A549 (cell line): ENCODE data around the gene ZNF772. TPM values are rescaled to one million over a fixed set of nuclear protein-coding genes. Genes with fewer than 3 reads are reported as not detected.

Experiments
- ATAC-seq, 2 experiments: fragments of 200-7000 bp in 1 of 2; fragments of >200 bp in 1 of 2; cut with Nextera tagmentation in 1 of 2; cut with Tn5 transposase in 1 of 2; 3 replicates each; pipeline versions ENCODE4 v1.8.0 to v1.9.1; 2018 to 2020; ENCODE audit warnings: mild to moderate bottlenecking in 1 of 2, moderate library complexity in 1 of 2
- CTCF ChIA-PET: fragments of 300-600 bp; sonication (Branson Sonifier 250); formaldehyde crosslinking; extraction: SDS; loops from one replicate; lab custom pipeline; 2021; ENCODE audit warnings: antibody characterized with exemption, inconsistent platforms; lab: Yijun Ruan, JAX
- POLR2A ChIA-PET: fragments of 350-600 bp; formaldehyde crosslinking; extraction: SDS; loops from one replicate; lab custom pipeline; 2021; ENCODE audit warnings: antibody characterized with exemption, inconsistent platforms; lab: Yijun Ruan, JAX
- DNase-seq, 2 experiments: peaks; one replicate each; pipeline versions ENCODE4 v3.0.0 to v3.0.0-alpha.2; 2011 to 2016; ENCODE audit warnings: low read depth in 1 of 2, low spot score in 1 of 2
- FAIRE-seq: peaks from 2 replicates; lab custom pipeline; 2011; peaks lifted over from hg19 to GRCh38; lab: Jason Lieb, UNC
- H3K27ac ChIP-seq, 2 experiments: fragments of >200 bp; sonication (Bioruptor Twin); formaldehyde crosslinking; 3 replicates each; pipeline ENCODE4 v1.5.1; 2016 to 2017
- H3K4me1 ChIP-seq: fragments of >200 bp; sonication (Bioruptor Twin); formaldehyde crosslinking; 3 replicates; pipeline ENCODE4 v1.6.1; 2016
- H3K4me2 ChIP-seq: fragments of >200 bp; sonication (Bioruptor Twin); formaldehyde crosslinking; 3 replicates; pipeline ENCODE4 v1.6.1; 2016
- H3K4me3 ChIP-seq: fragments of >200 bp; sonication (Bioruptor Twin); formaldehyde crosslinking; 3 replicates; pipeline ENCODE4 v1.5.1; 2016
- H3K9me3 ChIP-seq: fragments of >200 bp; sonication (Bioruptor Twin); formaldehyde crosslinking; 3 replicates; pipeline ENCODE4 v1.6.1; 2016
- BCL3 ChIP-seq: fragments of >200 bp; sonication (Bioruptor Twin); formaldehyde crosslinking; IDR thresholded peaks from 3 replicates; pipeline ENCODE4 v1.6.1; 2016
- CEBPB ChIP-seq, 2 experiments: fragments of >200 bp in 1 of 2; sonication (Bioruptor Twin) in 1 of 2; formaldehyde crosslinking in 1 of 2; IDR thresholded peaks; 2 replicates each; pipeline ENCODE4 v1.6.1; 2012 to 2016
- CHD2 ChIP-seq: fragments of 150-350 bp; IDR thresholded peaks from 2 replicates; pipeline ENCODE4 v1.6.1; 2014; ENCODE audit warnings: low read length; ENCODE audit not compliant: partially characterized antibody
- ELK1 ChIP-seq: fragments of 150-350 bp; IDR thresholded peaks from 2 replicates; pipeline ENCODE4 v1.6.1; 2014; ENCODE audit warnings: low read depth, mild to moderate bottlenecking, low read length
- EP300 ChIP-seq, 2 experiments: fragments of >200 bp; sonication (Bioruptor Twin); formaldehyde crosslinking; IDR thresholded peaks; 2 replicates in 1 of 2; 3 replicates in 1 of 2; pipeline ENCODE4 v1.6.1; 2016 to 2017
- FOSL2 ChIP-seq, 2 experiments: fragments of 450-650 bp in 1 of 2; fragments of >200 bp in 1 of 2; sonication (Bioruptor Twin) in 1 of 2; formaldehyde crosslinking; IDR thresholded peaks; 2 replicates each; pipeline versions ENCODE4 v1.5.0 to v1.6.1; 2016 to 2020; ENCODE audit warnings: mild to moderate bottlenecking in 1 of 2, moderate library complexity in 1 of 2
- FOXS1 ChIP-seq: fragments of 250-450 bp; sonication (Bioruptor Pico); IDR thresholded peaks from 2 replicates; pipeline ENCODE4 v1.5.0; 2020; ENCODE audit warnings: mild to moderate bottlenecking, moderate library complexity
- GATA3 ChIP-seq: IDR thresholded peaks from 2 replicates; pipeline ENCODE4 v1.6.1; 2012; ENCODE audit warnings: borderline replicate concordance
- HMGXB4 ChIP-seq: fragments of 250-450 bp; sonication (Bioruptor Pico); IDR thresholded peaks from 2 replicates; pipeline ENCODE4 v1.5.0; 2021; ENCODE audit warnings: mild to moderate bottlenecking, moderate library complexity, borderline replicate concordance
- HOXB13 ChIP-seq: fragments of 250-450 bp; sonication (Bioruptor Pico); IDR thresholded peaks from 2 replicates; pipeline ENCODE4 v1.5.0; 2020; ENCODE audit warnings: low read depth, mild to moderate bottlenecking, moderate library complexity
- JUNB ChIP-seq: fragments of >200 bp; sonication (Bioruptor Twin); formaldehyde crosslinking; IDR thresholded peaks from 2 replicates; pipeline ENCODE4 v1.6.1; 2016
- MAFK ChIP-seq: fragments of 450-650 bp; IDR thresholded peaks from 2 replicates; pipeline ENCODE4 v1.6.1; 2014; ENCODE audit not compliant: partially characterized antibody
- MYC ChIP-seq: IDR thresholded peaks from 2 replicates; pipeline ENCODE4 v1.6.1; 2012; ENCODE audit warnings: mild to moderate bottlenecking, inconsistent platforms, low read length, improper control_type of control experiment, borderline replicate concordance
- POLR2AphosphoS2 ChIP-seq: conservative IDR thresholded peaks from 2 replicates; pipeline ENCODE4 v1.6.1; 2012; ENCODE audit warnings: low read length, improper control_type of control experiment, inconsistent platforms
- RNF2 ChIP-seq: fragments of 200-600 bp; sonication (generic); IDR thresholded peaks from 2 replicates; pipeline ENCODE4 v1.6.1; 2016; ENCODE audit warnings: low read depth, mild to moderate bottlenecking, antibody characterized with exemption, moderate library complexity, borderline replicate concordance
- SREBF2 ChIP-seq: fragments of 450-650 bp; IDR thresholded peaks from 2 replicates; pipeline ENCODE4 v1.6.1; 2014; ENCODE audit warnings: mild to moderate bottlenecking, moderate library complexity
- TP53 ChIP-seq: fragments of 250-450 bp; sonication (Bioruptor Pico); IDR thresholded peaks from 2 replicates; pipeline ENCODE4 v1.5.0; 2021; ENCODE audit warnings: mild to moderate bottlenecking, moderate library complexity
- ZC3H11A ChIP-seq: fragments of 450-650 bp; IDR thresholded peaks from 2 replicates; pipeline ENCODE4 v1.6.1; 2014; ENCODE audit warnings: antibody characterized with exemption, mild to moderate bottlenecking
- ZNF302 ChIP-seq: fragments of 250-450 bp; sonication (Bioruptor Pico); IDR thresholded peaks from 2 replicates; pipeline ENCODE4 v1.9.0; 2021; ENCODE audit warnings: inconsistent platforms, mild to moderate bottlenecking, moderate library complexity
- WGBS: methylation state at CpG from one replicate; pipeline ENCODE4 v1.1.6; 2017; ENCODE audit errors: missing lambda C conversion rate; 5-methylcytosine and 5-hydroxymethylcytosine counted together
- polyA plus RNA-seq, 4 experiments: library from polyadenylated mRNA; depleted of rRNA in 3 of 4; stranded (reverse); fragments of >200 nt; fragmentation: RNase III in 1 of 4; extraction: RNeasy Plus Mini Kit Qiagen cat#74134 plus additional on column Dnase treatment in 1 of 4; gene quantifications; 2 replicates in 3 of 4; 3 replicates in 1 of 4; pipeline ENCODE4 v1.2.3, GENCODE V29; 2011 to 2017

Gene ZNF772
- polyA plus RNA-seq, 2 of the 4 experiments (the other 2 are of a cell fraction): 2.0 to 3.2 TPM

GRCh38 chr19:57452307-57452706 lies 25.1 kb downstream of the ZNF772 start:
- FAIRE-seq (no peak), DNase-seq (no peak), ATAC-seq (no peak)
- H3K27ac ChIP-seq: no peak overlapping the region
- H3K4me3 ChIP-seq: no peak overlapping the region
- H3K4me2 ChIP-seq: no peak overlapping the region
- 72% methylated on average over 3 of the region's 3 CpGs for WGBS
- POLR2A ChIA-PET: no interaction called here
- TF ChIP-seq JUNB (no peak), CEBPB (IDR thresholded peaks at IDR 0.05) (peak in 1 of 2 experiments; percentile 78; a peak in 3 of 4 replicates), FOSL2 (IDR thresholded peaks at IDR 0.05) (no peak), FOSL2 (CRISPR knock-in tag; IDR thresholded peaks at IDR 0.05) (no peak), ELK1 (no peak), RNF2 (no peak), BCL3 (no peak)
- no peaks in the 10 kb centered on the region for H3K4me1 ChIP-seq
- H3K9me3 ChIP-seq: peaks cover 79% of the 10 kb centered on the region
- CTCF ChIA-PET: no interaction called here

GRCh38 chr19:57443121-57443696 lies 34.2 kb downstream of the ZNF772 start:
- Histone ChIP-seq H3K27ac (no peak overlapping the region), H3K4me3 (no peak overlapping the region), H3K4me1 (no peaks in the 10 kb centered on the region), H3K9me3 (peaks cover 95% of the 10 kb centered on the region), H3K4me2 (no peak overlapping the region)
- no peak for FAIRE-seq
- POLR2A ChIA-PET: no interaction called here
- ATAC-seq: no peak
- CTCF ChIA-PET: no interaction called here
- 68% methylated on average over 5 of the region's 5 CpGs for WGBS
- DNase-seq: peak in 1 of 2 experiments; percentile 30
- TF ChIP-seq CEBPB (IDR thresholded peaks at IDR 0.05) (no peak), GATA3 (no peak), POLR2AphosphoS2 (no peak), HOXB13 (CRISPR knock-in tag) (no peak), FOXS1 (CRISPR knock-in tag) (no peak), MAFK (no peak), ZNF302 (no peak), FOSL2 (IDR thresholded peaks at IDR 0.05) (no peak), FOSL2 (CRISPR knock-in tag; IDR thresholded peaks at IDR 0.05) (no peak), MYC (no peak), HMGXB4 (CRISPR knock-in tag) (no peak)

GRCh38 chr19:57441979-57442752 lies 35.2 kb downstream of the ZNF772 start:
- ChIA-PET CTCF (no interaction called here), POLR2A (no interaction called here)
- ATAC-seq (no peak), DNase-seq (no peak), FAIRE-seq (no peak)
- Histone ChIP-seq H3K9me3 (peaks cover 96% of the 10 kb centered on the region), H3K27ac (no peak overlapping the region), H3K4me1 (no peaks in the 10 kb centered on the region), H3K4me2 (no peak overlapping the region), H3K4me3 (no peak overlapping the region)
- TF ChIP-seq SREBF2 (no peak), TP53 (CRISPR knock-in tag) (no peak), EP300 (IDR thresholded peaks at IDR 0.05) (no peak), ZC3H11A (no peak), CHD2 (no peak)
- 93% methylated on average over 6 of the region's 7 CpGs for WGBS
